H1 (cell line): ENCODE measurements around the gene UBE2H. TPM values are rescaled to one million over a fixed set of nuclear protein-coding genes. Genes with fewer than 3 reads are reported as not detected.

Experiments
- JUND ChIP-seq: IDR thresholded peaks from 2 replicates; pipeline ENCODE4 v1.6.1; 2011; ENCODE audit warnings: mild to moderate bottlenecking, improper control_type of control experiment, low read length
- SRF ChIP-seq: IDR thresholded peaks from 2 replicates; pipeline ENCODE4 v1.6.1; 2011; ENCODE audit warnings: mild to moderate bottlenecking, low read depth, low read length, moderate library complexity
- YY1 ChIP-seq: IDR thresholded peaks from 2 replicates; pipeline ENCODE4 v1.6.1; 2011; ENCODE audit warnings: low read depth, mild to moderate bottlenecking, low read length
- polyA plus RNA-seq, 7 experiments: library from polyadenylated mRNA; depleted of rRNA in 3 of 7; stranded (reverse) in 5 of 7; unstranded in 2 of 7; fragments of >200 nt in 5 of 7; fragments of 200-250 nt in 2 of 7; gene quantifications; 1 replicate in 5 of 7; 2 replicates in 1 of 7; 4 replicates in 1 of 7; pipeline versions ENCODE4 v1.2.1 to v1.2.3, GENCODE V29; 2011 to 2013; ENCODE audit warnings: missing spikeins in 2 of 7, mixed read lengths in 2 of 7
- total RNA-seq: library from RNA; stranded (reverse); fragmentation: NEBNext Ultra II Directional; extraction: Animal tissue kit (Norgen Biotek cat#: 25700); gene quantifications from 2 replicates; pipeline ENCODE4 v1.2.1, GENCODE V29; 2021

UBE2H gene
- total and polyA plus RNA-seq, 2 of the 8 experiments (the other 6 are each of a cell fraction or from before 2014, with no cell fraction given): 30.6 to 62.2 TPM

- TF ChIP-seq JUND: no peak
- no peak for TF ChIP-seq SRF
- TF ChIP-seq YY1: no peak
- TF ChIP-seq, all 59 proteins: peak for 0
Observed at GRCh38 chr7:129874722-129875121, 78.0 kb downstream of the UBE2H start (continued).
